ENCODE measurements around the gene RPL9.

DNA sequence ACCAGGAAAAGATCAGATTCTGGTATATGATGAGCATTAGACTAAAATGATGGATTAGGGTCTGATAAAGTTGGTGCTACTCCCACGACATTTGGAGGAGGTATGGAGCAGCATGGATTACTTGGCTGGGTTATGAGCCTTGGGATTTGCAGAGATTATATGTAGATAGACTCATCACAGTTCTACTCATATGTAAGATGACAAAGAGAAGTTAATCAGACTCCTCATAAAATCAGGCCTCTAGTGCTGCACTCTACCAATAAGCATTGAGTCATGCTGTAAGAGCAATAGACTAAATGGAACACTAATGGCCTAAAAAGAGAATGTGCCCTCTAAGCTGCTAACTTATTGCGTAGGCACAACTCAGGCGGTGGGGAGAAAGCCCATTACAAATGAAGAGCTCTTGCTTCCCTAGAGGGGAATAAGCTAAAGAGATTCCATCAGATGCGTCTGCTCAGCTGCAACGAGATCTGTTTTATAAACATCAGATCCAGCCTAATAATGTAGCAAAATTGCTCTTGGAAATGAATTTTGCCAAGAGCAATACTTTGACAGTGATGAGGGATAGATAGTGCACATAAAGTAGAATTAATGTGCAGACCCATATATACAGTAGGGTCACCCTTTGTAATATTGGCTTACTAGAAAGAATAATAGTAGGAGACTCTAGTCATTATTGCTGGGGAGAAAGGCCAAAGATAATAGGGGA lies 17.6 kb upstream of the RPL9 start:
- TF ChIP-seq, protein P1, sequence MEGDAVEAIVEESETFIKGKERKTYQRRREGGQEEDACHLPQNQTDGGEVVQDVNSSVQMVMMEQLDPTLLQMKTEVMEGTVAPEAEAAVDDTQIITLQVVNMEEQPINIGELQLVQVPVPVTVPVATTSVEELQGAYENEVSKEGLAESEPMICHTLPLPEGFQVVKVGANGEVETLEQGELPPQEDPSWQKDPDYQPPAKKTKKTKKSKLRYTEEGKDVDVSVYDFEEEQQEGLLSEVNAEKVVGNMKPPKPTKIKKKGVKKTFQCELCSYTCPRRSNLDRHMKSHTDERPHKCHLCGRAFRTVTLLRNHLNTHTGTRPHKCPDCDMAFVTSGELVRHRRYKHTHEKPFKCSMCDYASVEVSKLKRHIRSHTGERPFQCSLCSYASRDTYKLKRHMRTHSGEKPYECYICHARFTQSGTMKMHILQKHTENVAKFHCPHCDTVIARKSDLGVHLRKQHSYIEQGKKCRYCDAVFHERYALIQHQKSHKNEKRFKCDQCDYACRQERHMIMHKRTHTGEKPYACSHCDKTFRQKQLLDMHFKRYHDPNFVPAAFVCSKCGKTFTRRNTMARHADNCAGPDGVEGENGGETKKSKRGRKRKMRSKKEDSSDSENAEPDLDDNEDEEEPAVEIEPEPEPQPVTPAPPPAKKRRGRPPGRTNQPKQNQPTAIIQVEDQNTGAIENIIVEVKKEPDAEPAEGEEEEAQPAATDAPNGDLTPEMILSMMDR (IDR thresholded peaks at IDR 0.05), result no peak
- TF ChIP-seq EZH2 (IDR thresholded peaks at IDR 0.05; ENCODE audit: borderline replicate concordance, insufficient read depth, low read depth, low read length, poor library complexity, severe bottlenecking), result no peak

Data from B cell (primary cell).